Karpas-422 (cell line): Measurements from ENCODE around the gene NEK6. TPM values are rescaled to one million over a fixed set of nuclear protein-coding genes. Genes with fewer than 3 reads are reported as not detected.

Source experiments
- DNase-seq: peaks from one replicate; pipeline ENCODE4 v3.0.0-alpha.2; 2015
- H2AFZ ChIP-seq: fragments of 200-600 bp; sonication (generic); 2 replicates; pipeline ENCODE4 v1.6.1; 2014; ENCODE audit warnings: antibody characterized with exemption, low read length, mixed read lengths
- H3K27ac ChIP-seq: fragments of 200-600 bp; sonication (generic); 2 replicates; pipeline ENCODE4 v1.5.1; 2014; ENCODE audit warnings: mild to moderate bottlenecking, low read length, moderate library complexity
- H3K27me3 ChIP-seq: fragments of 200-600 bp; sonication (generic); 2 replicates; pipeline ENCODE4 v1.6.1; 2014; ENCODE audit warnings: low read length, mixed read lengths
- H3K36me3 ChIP-seq: fragments of 200-600 bp; sonication (generic); 2 replicates; pipeline ENCODE4 v1.6.1; 2014; ENCODE audit warnings: low read length, mixed read lengths; ENCODE audit not compliant: insufficient read depth
- H3K4me1 ChIP-seq: fragments of 200-600 bp; sonication (generic); 2 replicates; pipeline ENCODE4 v1.6.1; 2014; ENCODE audit warnings: mild to moderate bottlenecking, low read length, mixed read lengths
- H3K4me2 ChIP-seq: fragments of 200-600 bp; sonication (generic); 2 replicates; pipeline ENCODE4 v1.6.1; 2014; ENCODE audit warnings: low read length, low read depth, mild to moderate bottlenecking; ENCODE audit not compliant: poor library complexity, severe bottlenecking
- H3K4me3 ChIP-seq: fragments of 200-600 bp; sonication (generic); 2 replicates; pipeline ENCODE4 v1.5.1; 2014; ENCODE audit warnings: mild to moderate bottlenecking, antibody characterized with exemption, low read length, mixed read lengths
- H3K79me2 ChIP-seq: fragments of 200-600 bp; sonication (generic); 2 replicates; pipeline ENCODE4 v1.6.1; 2014; ENCODE audit warnings: mild to moderate bottlenecking, low read length, mixed read lengths
- H3K9ac ChIP-seq: fragments of 200-600 bp; sonication (generic); 2 replicates; pipeline ENCODE4 v1.6.0; 2014; ENCODE audit warnings: low read length
- H3K9me2 ChIP-seq: fragments of 200-600 bp; sonication (generic), shearing (Covaris generic); replicated peaks from 2 replicates; pipeline ENCODE4 v1.6.0; 2014; ENCODE audit warnings: mild to moderate bottlenecking, low read length, moderate library complexity; ENCODE audit not compliant: insufficient read depth
- H3K9me3 ChIP-seq: fragments of 300-700, 200-600 bp; sonication (generic); 2 replicates; pipeline ENCODE4 v1.6.1; 2014; ENCODE audit warnings: low read length, mixed read lengths
- H4K20me1 ChIP-seq: fragments of 200-600 bp; sonication (generic); 2 replicates; pipeline ENCODE4 v1.6.1; 2014; ENCODE audit warnings: mild to moderate bottlenecking, antibody characterized with exemption, low read length, low read depth; ENCODE audit not compliant: insufficient read depth
- total RNA-seq: library from RNA; depleted of rRNA; stranded (reverse); fragments of >200 nt; shearing (Covaris generic); gene quantifications from 2 replicates; pipeline ENCODE4 v1.2.3, GENCODE V29; 2014; ENCODE audit warnings: low replicate concordance

NEK6 gene
- total RNA-seq, 1 experiment from 2014 or later: 77.9 TPM

- Histone ChIP-seq H3K36me3 (peaks cover 52% of the 10 kb centered on the region), H3K4me3 (no peak overlapping the region), H3K4me1 (no peaks in the 10 kb centered on the region), H3K9me3 (no peaks in the 10 kb centered on the region), H3K9ac (no peak overlapping the region), H3K9me2 (no peaks in the 10 kb centered on the region), H3K27me3 (no peaks in the 10 kb centered on the region), H4K20me1 (peaks cover 9% of the 10 kb centered on the region; the same call in 1 of the 2 replicates), H3K79me2 (no peaks in the 10 kb centered on the region), H3K27ac (no peak overlapping the region), H2AFZ (no peak overlapping the region), H3K4me2 (no peak overlapping the region)
- DNase-seq: no peak
Observed at GRCh38 chr9:124346347-124347163, 88.8 kb downstream of the NEK6 start.

- no peak for DNase-seq
- H2AFZ ChIP-seq: no peak overlapping the region
- H3K79me2 ChIP-seq: no peaks in the 10 kb centered on the region
- H3K36me3 ChIP-seq: peaks cover 58% of the 10 kb centered on the region
- no peaks in the 10 kb centered on the region for H3K9me3 ChIP-seq
- H4K20me1 ChIP-seq: peaks cover 9% of the 10 kb centered on the region; the same call in 1 of the 2 replicates
- H3K9me2 ChIP-seq: no peaks in the 10 kb centered on the region
- H3K27me3 ChIP-seq: no peaks in the 10 kb centered on the region
- no peaks in the 10 kb centered on the region for H3K4me1 ChIP-seq
- H3K4me3 ChIP-seq: no peak overlapping the region
- no peak overlapping the region for H3K4me2 ChIP-seq
- no peak overlapping the region for H3K9ac ChIP-seq
- no peak overlapping the region for H3K27ac ChIP-seq
Observed at GRCh38 chr9:124347206-124347967, 89.6 kb downstream of the NEK6 start.

GRCh38 chr9:124347968-124348358 is 90.2 kb downstream of the NEK6 start:
- no peak overlapping the region for H2AFZ ChIP-seq
- no peaks in the 10 kb centered on the region for H3K9me3 ChIP-seq
- H3K79me2 ChIP-seq: no peaks in the 10 kb centered on the region
- no peak overlapping the region for H3K4me2 ChIP-seq
- no peak overlapping the region for H3K9ac ChIP-seq
- no peaks in the 10 kb centered on the region for H3K4me1 ChIP-seq
- no peak overlapping the region for H3K4me3 ChIP-seq
- no peak for DNase-seq
- H3K27me3 ChIP-seq: no peaks in the 10 kb centered on the region
- no peaks in the 10 kb centered on the region for H3K9me2 ChIP-seq
- H4K20me1 ChIP-seq: peaks cover 10% of the 10 kb centered on the region; the same call in 1 of the 2 replicates
- H3K36me3 ChIP-seq: peaks cover 63% of the 10 kb centered on the region
- no peak overlapping the region for H3K27ac ChIP-seq

- Histone ChIP-seq H4K20me1 (peaks cover 14% of the 10 kb centered on the region; the same call in 1 of the 2 replicates), H3K9me3 (no peaks in the 10 kb centered on the region), H3K9ac (no peak overlapping the region), H3K36me3 (peaks cover 65% of the 10 kb centered on the region), H3K4me1 (no peaks in the 10 kb centered on the region), H3K4me2 (no peak overlapping the region), H3K79me2 (no peaks in the 10 kb centered on the region), H2AFZ (no peak overlapping the region), H3K9me2 (no peaks in the 10 kb centered on the region), H3K27me3 (no peaks in the 10 kb centered on the region), H3K27ac (no peak overlapping the region), H3K4me3 (no peak overlapping the region)
- DNase-seq: no peak
Observed at GRCh38 chr9:124348363-124348762, 90.6 kb downstream of the NEK6 start.

GRCh38 chr9:124348831-124349230 is 91.1 kb downstream of the NEK6 start:
- Histone ChIP-seq H3K79me2 (no peaks in the 10 kb centered on the region), H3K36me3 (peaks cover 68% of the 10 kb centered on the region)

GRCh38 chr9:124349267-124349666 is 91.5 kb downstream of the NEK6 start:
- no peaks in the 10 kb centered on the region for H3K9me3 ChIP-seq
- no peaks in the 10 kb centered on the region for H3K27me3 ChIP-seq
- H3K36me3 ChIP-seq: peaks cover 64% of the 10 kb centered on the region
- H3K4me1 ChIP-seq: no peaks in the 10 kb centered on the region
- no peaks in the 10 kb centered on the region for H3K9me2 ChIP-seq
- no peak overlapping the region for H3K9ac ChIP-seq
- H3K4me2 ChIP-seq: no peak overlapping the region
- no peak for DNase-seq
- no peak overlapping the region for H2AFZ ChIP-seq
- H3K4me3 ChIP-seq: no peak overlapping the region
- H3K79me2 ChIP-seq: no peaks in the 10 kb centered on the region
- H3K27ac ChIP-seq: no peak overlapping the region
- H4K20me1 ChIP-seq: peaks cover 19% of the 10 kb centered on the region; the same call in 1 of the 2 replicates

More at GRCh38 chr9:124348831-124349230, 91.1 kb downstream of the NEK6 start:
- no peak for DNase-seq
- no peak overlapping the region for H2AFZ ChIP-seq
- H3K27me3 ChIP-seq: no peaks in the 10 kb centered on the region
- H3K4me3 ChIP-seq: no peak overlapping the region
- no peak overlapping the region for H3K4me2 ChIP-seq
- H3K27ac ChIP-seq: no peak overlapping the region
- H4K20me1 ChIP-seq: peaks cover 19% of the 10 kb centered on the region; the same call in 1 of the 2 replicates
- H3K9me3 ChIP-seq: no peaks in the 10 kb centered on the region
- H3K4me1 ChIP-seq: no peaks in the 10 kb centered on the region
- H3K9ac ChIP-seq: no peak overlapping the region
- H3K9me2 ChIP-seq: no peaks in the 10 kb centered on the region

- peaks cover 62% of the 10 kb centered on the region for H3K36me3 ChIP-seq
- no peaks in the 10 kb centered on the region for H3K9me2 ChIP-seq
- no peak for DNase-seq
- H3K27ac ChIP-seq: no peak overlapping the region
- H3K9ac ChIP-seq: no peak overlapping the region
- no peak overlapping the region for H3K4me3 ChIP-seq
- peaks cover 22% of the 10 kb centered on the region; the same call in 1 of the 2 replicates for H4K20me1 ChIP-seq
- H2AFZ ChIP-seq: no peak overlapping the region
- no peak overlapping the region for H3K4me2 ChIP-seq
- H3K27me3 ChIP-seq: no peaks in the 10 kb centered on the region
- no peaks in the 10 kb centered on the region for H3K4me1 ChIP-seq
- no peaks in the 10 kb centered on the region for H3K79me2 ChIP-seq
- H3K9me3 ChIP-seq: no peaks in the 10 kb centered on the region
Observed at GRCh38 chr9:124349675-124350493, 92.1 kb downstream of the NEK6 start.
